Omental fat pad (tissue), 4 donors: ENCODE data around the gene CGA. TPM values are rescaled to one million over a fixed set of nuclear protein-coding genes. Genes with fewer than 3 reads are reported as not detected.

Experiments
- ATAC-seq: fragments of 150-250 bp; one replicate; pipeline ENCODE4 v1.9.1; 2016; ENCODE audit warnings: mild to moderate bottlenecking, moderate library complexity; ENCODE audit not compliant: low FRiP score
- DNase-seq: peaks from one replicate; pipeline ENCODE4 v3.0.0-alpha.2; 2019; ENCODE audit warnings: low spot score
- total RNA-seq, 4 donors: library from RNA; depleted of rRNA; stranded (reverse); fragments of >200 nt; gene quantifications; one replicate each; pipeline ENCODE4 v1.1.0, GENCODE V29; 2016
- TF ChIP-seq, protein P1 (sequence below), 3 donors: fragments of 450-650 bp; IDR thresholded peaks; one replicate each; pipeline ENCODE4 v1.5.1; 2016 to 2017; ENCODE audit warnings: antibody characterized with exemption in 3 of 3, mild to moderate bottlenecking in 3 of 3, moderate library complexity in 2 of 3

The CGA gene
- total RNA-seq, 4 donors from 2014 or later = not detected

DNA sequence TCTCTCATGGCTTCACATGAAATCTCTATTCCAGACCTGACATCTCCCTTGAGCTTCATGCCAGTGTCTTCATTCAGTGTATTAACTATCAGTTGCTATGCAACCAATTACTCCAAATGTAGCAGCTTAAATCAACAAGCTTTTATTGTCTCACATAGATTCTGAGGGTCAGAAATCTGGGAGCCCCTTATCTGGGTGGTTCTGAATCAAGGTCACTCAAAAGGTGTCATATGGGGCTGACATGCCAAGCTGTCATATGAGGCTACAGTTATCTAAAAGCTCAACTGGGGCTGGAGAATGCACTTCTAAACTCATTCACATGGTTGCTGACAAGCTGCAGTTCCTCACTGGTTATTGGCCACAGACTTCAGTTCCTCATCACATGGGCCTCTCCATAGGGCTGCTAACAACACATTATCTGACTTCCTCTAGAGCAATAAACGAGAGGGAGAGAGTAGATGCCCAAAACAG is 7.3 kb upstream of the CGA start:
- ATAC-seq (no peak), DNase-seq (no peak)

DNA sequence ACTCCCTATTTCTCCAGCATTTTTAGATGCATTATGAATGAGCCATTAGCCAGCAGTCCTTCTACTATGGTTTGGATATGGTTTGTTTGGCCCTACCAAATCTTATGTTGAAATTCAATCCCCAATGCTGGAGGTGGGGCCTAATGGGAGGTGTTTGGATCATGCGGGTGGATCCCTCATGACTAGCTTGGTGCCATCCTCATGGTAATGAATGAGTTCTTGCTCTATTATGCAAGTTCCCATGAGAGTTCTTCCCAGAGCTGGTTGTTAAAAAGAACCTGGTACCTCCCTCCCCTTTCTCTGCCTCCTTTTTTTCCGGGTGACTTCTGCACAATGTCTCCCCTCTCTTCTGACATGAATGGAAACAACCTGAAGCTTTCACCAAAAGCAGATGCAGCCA is 6.2 kb upstream of the CGA start:
- ATAC-seq = no peak
- DNase-seq = no peak
- TF ChIP-seq, protein P1, sequence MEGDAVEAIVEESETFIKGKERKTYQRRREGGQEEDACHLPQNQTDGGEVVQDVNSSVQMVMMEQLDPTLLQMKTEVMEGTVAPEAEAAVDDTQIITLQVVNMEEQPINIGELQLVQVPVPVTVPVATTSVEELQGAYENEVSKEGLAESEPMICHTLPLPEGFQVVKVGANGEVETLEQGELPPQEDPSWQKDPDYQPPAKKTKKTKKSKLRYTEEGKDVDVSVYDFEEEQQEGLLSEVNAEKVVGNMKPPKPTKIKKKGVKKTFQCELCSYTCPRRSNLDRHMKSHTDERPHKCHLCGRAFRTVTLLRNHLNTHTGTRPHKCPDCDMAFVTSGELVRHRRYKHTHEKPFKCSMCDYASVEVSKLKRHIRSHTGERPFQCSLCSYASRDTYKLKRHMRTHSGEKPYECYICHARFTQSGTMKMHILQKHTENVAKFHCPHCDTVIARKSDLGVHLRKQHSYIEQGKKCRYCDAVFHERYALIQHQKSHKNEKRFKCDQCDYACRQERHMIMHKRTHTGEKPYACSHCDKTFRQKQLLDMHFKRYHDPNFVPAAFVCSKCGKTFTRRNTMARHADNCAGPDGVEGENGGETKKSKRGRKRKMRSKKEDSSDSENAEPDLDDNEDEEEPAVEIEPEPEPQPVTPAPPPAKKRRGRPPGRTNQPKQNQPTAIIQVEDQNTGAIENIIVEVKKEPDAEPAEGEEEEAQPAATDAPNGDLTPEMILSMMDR (IDR thresholded peaks at IDR 0.05) = no peak

More for the DNA sequence above, 7.3 kb upstream of the CGA start:
- TF ChIP-seq, protein P1 (IDR thresholded peaks at IDR 0.05) = no peak

DNA sequence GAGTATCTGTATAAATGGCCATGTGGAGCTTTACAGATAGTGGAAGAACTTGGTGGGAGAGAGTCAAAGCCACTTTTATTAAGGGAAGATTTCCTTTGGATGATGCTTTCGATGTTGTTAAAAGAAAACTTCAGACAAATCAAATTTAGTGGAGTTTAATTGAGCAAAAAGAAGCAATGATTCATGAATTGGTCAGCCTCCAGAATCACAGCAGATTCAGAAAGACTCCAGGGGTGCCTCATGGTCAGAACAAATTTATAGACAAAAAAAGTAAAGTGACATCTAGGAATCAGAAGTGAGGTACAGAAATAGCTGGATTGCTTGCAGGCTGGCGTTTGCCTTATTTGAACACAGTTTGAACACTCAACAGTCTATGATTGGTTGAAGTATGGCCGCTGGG is 5.3 kb upstream of the CGA start:
- TF ChIP-seq, protein P1 (IDR thresholded peaks at IDR 0.05) = no peak
- DNase-seq (no peak), ATAC-seq (no peak)

DNA sequence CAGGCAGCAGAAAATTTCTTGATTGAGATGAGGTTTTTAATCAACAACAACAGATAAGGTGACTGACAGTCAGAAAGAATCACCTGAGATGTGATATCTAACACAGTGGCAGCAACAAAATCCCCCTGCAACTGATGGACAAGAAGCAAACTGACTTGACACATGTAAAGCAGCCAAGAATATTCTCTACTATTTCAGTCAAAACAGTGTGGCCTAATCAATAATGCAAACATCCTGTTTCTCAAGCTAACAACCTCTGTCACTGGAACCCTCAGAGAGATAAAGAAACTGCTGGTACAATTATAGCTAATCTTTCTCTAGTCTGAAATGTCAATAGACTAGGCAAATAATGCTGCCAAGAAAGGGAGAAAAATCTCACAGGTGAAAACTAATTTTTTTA is 4.6 kb upstream of the CGA start:
- ATAC-seq = no peak
- DNase-seq = no peak
- TF ChIP-seq, protein P1 (IDR thresholded peaks at IDR 0.05) = no peak

DNA sequence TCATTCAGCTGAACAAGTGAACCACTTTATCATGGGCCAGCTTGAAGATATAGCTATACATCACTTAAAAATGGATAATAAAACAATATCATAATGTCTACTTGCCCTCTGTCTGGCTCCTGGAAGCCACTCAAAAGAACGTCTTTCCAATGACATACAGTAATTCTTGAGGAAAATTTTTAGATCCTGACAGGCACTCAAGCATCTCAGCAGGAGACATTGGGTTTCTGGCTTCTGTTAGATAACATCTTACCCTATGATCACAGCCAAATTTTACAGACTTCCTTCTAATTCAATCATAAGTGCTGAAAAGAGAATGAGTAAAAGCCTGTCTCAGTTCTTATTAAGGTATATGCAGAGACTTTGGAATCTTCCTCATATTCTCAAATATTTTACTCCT is 330 bp downstream of the CGA start:
- ATAC-seq = no peak
- TF ChIP-seq, protein P1 (IDR thresholded peaks at IDR 0.05) = no peak
- no peak for DNase-seq

DNA sequence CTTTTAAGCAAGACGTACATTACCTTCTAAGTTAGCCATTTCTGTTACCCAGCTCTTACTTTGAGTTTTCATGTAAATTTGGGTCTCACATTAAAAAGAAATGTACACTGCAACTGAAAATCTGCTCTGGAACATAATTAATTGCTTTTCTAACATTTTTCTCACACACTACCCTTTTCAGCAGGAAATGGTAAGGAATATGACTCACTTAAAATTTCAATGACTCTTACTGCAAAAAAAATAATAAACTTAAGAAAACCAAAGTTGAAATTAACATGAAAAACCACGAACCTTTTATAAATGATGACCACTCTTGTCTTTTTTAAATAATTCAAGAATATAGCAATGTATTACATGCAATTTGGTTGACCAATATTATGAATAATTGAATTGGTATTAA is 1.3 kb downstream of the CGA start:
- TF ChIP-seq, protein P1 (IDR thresholded peaks at IDR 0.05) = no peak
- DNase-seq (no peak), ATAC-seq (no peak)

DNA sequence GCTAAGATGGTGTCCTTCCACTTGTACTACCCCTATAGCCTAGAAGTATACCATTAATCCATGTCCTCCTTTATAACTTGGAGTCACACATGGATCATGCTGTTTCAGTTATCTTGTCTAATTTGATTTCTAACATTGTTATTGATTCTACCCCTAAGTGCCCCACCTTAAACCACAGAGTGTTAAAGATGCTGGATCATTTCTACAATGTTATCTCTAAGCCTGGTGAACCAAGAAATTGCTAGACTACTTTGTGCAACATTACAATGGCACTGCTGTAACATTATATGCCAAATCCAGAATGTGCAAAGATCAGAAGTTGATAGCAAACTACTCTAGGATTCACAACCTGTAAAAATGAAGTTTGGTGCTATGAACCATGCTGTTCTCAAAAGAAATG is 1.7 kb downstream of the CGA start:
- TF ChIP-seq, protein P1 (IDR thresholded peaks at IDR 0.05) = no peak
- no peak for ATAC-seq
- no peak for DNase-seq
